GM18498 (cell line): ENCODE data around the gene SPEN.
A peak's percentile ranks its signal among the peaks of the same experiment; 100 is the strongest.

Experiments
- ATAC-seq: cut with Tn5 transposase; IDR thresholded peaks from one replicate; pipeline ENCODE4 v1.9.1; 2021; ENCODE audit warnings: mild to moderate bottlenecking, moderate library complexity; ENCODE audit not compliant: unreplicated experiment

Gene SPEN

DNA sequence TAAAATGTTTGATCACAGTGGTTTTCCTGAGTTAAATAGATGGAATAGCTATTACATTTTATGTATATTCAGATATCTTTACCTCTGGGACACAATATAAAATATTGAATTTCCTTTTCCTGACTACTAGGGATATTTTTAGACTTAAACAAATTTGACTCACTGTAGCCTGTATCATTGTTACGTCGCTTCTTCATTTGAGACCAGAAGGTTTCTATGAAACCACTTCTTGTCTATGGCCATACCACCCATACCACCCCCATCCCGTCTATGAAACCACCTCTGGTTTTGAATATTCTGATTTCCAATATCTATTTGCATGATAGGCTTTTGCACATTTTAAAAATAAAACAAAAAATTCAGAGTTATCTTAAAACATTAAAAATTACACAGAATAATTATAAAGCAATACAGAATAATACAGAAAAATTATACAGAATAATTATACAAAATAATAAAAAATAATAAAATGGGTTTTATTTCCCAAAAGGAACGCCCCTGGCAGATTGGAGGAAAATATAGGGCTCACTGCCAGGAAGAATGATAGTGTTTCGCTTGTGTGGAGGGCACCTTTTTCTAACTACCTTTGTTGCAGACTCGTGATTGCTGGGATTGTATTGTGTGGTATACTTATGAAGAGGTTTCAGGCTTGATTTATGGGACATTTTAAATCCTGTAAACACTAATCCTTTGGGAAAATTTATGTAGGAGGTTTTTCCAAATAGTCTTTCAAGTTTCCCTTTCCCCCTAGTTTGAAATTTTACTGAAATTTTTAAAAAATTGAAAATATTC is 4.7 kb downstream of the SPEN start:
- ATAC-seq, result no peak

DNA sequence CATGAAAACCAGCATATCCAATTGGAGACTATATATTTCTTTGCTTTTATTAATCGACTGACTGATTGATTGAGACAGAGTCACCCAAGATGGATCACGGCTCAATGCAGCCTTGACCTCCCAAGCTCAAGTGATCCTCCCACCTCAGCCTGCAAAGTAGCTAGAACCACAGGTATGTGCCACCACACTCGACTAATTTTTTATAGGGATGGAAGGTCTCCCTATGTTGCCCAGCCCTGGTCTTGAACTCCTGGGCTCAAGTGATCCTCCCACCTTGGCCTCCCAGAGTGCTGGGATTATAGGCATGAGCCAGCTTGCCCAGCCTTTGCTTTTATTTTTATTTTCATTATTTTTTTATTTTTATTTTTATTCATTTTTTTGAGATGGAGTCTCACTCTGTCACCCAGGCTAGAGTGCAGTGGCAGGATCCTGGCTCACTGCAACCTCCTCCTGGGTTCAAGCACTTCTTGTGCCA is 5.4 kb downstream of the SPEN start:
- ATAC-seq, result no peak

DNA sequence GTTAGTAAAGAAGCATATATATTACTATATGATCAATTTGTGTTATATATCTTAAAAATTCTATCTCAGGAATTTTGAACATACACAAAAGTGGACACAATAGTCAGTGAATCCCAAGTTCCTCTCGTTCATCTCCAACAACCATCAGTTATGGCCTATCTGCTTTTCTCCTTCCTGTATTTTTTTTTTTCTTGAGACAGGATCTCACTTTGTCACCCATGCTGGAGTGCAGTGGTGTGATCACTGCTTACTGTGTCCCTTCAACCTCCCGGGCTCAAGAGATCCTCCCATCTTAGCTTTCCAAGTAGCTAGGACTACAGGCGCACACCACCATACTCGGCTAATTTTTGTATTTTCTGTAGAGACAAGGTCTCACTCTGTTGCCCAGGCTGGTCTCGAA is 9.4 kb downstream of the SPEN start:
- no peak for ATAC-seq

DNA sequence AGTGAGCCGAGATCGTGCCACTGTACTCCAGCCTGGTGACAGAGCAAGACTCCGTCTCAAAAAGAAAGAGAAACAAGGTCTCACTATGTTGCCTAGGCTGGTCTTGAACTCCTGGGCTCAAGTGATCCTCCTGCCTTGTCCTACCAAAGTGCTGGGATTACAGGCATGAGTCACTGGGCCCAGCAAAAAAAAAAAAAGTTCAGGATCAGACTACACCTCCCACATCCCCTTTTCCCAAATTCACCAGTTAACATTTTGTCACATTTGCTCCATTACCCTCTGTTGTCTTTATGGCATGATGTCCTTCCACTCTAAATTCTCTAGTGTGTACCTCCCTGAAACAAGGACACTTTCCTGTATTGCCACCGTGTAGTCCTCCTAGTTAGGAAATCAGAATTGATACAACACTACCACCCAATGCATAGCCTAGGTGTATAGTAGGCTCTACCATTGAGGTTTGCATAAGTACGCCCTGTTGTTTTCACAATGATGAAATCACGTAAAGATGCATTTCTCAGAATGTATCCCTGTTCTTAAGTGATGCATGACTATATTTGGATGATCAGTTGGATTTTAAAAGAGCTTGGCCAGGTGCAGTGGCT is 10.7 kb downstream of the SPEN start:
- no peak for ATAC-seq

DNA sequence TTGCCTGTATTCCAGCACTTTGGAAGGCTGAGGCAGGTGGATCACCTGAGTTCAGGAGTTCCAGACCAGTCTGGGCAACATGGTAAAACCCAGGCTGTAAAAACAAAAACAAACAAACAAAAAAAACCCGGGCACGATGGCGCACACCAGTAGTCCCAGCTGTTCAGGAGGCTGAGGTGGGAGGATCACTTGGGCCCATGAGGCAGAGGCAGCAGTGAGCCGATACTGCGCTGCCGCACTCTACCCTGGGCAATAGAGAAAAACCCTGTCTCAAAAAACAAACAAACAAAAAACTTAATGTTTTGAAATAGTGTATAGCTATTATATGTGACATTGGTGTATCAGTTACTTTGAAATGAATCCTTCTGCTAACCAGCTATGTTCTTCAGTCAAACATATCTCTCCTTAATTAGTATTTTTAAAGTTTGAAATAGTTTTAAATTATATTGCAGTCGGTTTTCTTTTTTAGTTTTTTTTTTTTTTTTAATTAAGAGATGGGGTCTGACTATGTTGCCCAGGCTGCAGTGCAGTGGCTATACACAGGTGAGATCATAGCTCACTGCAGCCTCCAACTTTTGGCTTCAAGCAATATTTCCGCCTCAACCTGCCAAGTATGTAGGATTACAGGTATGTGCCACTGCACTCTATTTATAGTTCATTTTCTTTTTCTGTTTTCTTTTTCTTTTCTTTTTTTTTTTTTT is 11.3 kb downstream of the SPEN start:
- no peak for ATAC-seq

DNA sequence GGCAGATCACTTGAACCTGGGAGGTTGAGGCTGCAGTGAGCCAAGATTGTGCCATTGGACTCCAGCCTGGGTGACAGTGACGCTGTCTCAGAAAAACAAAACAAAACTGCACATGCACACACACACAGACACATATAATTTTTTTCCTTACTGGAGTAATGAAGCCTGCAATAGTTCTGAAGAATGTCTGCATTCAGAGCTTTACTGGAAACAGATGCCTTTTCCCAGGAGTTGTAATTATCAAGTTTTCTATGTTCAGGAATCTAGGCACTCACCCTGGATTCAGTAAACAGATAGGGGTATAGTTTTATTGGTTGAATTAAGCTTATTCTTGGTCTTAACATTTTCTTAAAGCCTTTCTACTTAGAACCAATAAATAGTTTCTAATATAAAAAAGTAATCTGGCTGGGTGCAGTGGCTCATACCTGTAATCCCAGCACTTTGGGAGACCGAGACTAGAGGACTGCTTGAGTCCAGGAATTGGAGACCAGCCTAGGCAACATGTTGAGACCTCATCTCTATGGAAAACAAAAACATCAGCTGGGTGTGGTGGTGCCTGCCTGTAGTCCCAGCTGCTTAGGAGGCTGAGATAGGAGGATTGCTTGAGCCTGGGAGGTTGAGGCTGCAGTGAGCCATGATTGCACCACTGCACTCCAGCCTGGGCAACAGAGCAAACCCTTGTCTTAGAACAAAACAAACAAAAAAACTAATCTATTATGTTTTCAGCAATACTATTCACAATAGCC is 15.8 kb downstream of the SPEN start:
- no peak for ATAC-seq

DNA sequence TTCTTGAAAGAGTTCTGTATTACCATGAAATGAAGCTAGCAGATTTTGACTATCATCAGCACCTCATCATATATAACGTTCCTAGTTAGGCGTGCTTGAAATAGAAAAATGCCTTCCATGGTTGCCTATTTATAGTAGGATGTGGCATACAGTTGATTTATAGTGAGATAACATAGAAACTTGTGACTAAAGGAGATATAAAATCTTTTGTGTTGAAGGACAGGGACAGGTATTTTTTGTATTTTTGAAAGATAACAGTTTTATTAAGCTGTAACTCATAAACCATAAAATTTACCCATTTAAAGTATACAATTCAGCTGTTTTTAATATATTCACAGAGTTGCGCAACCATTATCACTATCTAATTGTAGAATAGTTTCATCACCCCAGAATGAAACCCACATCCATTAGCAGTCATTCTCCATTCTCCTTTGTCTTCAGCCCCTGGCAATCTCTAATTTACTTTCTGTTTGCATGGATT is 19.3 kb downstream of the SPEN start:
- ATAC-seq, result no peak

DNA sequence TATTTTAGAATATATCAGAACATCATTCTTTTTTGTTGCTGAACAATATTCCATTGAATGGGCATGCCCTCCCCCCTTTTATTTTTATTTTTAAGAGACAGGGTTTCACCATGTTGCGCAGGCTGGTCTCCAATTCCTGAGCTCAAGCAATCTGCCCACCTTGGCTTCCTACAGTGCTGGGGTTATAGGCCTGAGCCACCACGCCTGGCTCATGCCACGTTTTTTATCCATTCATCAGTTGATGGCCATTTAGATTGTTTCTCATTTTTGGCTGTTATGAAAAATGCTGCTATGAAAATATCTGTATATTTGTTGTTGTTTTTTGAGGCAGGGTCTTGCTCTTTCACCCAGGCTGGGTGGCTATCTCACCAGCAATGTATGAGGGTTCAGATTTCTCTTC is 19.8 kb downstream of the SPEN start:
- ATAC-seq, result no peak

DNA sequence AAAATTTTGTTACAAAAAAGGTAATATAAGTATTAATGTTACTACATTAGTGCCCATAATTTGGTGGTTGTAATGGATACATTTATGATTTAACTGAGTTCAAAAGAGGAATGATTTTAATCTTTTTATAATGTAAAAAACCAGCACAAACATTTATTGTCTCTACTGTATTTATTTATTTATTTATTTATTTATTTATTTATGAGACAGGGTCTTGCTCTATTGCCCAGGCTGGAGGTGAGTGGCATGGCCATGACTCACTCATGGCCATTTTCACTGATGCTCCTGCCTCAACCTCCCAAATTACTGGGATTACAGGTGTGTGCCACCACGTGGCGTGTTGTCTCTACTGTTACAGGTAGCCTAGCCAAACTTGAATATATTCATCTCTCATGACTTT is 21.9 kb downstream of the SPEN start:
- no peak for ATAC-seq

DNA sequence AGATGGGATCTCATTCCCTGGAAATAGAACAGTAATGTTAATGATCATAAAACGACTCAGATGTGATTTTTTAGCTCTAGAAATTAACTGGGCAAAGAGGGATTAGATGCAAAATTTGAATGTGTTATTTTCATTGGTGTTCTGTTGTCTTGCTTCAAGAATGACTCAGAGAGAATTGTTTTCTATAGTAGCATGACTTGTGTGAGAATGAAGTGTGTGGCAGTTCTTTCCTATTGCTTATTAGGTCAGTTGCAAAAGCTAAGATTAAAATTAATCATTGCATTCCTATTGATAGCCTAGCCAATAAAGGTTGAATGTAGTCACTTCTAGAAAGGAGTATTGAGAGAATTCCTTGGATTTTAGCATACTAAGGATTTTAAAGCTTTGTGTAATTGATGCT is 22.9 kb downstream of the SPEN start:
- ATAC-seq, result no peak

DNA sequence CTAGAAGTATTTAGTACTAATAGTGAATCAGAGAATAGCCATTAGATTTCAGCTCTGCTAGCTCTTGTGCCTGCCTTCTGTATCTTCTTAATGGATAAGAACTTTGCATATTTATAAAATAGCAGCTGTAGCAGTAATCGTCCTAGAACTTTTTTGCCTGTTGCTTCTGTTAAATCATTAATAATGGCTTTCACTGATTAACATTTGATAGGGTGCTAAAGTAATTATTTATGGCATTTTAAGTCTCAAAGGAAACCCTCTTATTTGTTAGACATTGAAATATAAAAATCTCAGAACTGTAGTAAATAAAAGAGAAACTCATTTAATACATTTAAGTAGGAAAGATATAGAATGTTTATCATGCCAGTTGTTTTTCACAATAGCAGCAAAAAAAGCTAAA is 27.0 kb downstream of the SPEN start:
- ATAC-seq, result no peak

DNA sequence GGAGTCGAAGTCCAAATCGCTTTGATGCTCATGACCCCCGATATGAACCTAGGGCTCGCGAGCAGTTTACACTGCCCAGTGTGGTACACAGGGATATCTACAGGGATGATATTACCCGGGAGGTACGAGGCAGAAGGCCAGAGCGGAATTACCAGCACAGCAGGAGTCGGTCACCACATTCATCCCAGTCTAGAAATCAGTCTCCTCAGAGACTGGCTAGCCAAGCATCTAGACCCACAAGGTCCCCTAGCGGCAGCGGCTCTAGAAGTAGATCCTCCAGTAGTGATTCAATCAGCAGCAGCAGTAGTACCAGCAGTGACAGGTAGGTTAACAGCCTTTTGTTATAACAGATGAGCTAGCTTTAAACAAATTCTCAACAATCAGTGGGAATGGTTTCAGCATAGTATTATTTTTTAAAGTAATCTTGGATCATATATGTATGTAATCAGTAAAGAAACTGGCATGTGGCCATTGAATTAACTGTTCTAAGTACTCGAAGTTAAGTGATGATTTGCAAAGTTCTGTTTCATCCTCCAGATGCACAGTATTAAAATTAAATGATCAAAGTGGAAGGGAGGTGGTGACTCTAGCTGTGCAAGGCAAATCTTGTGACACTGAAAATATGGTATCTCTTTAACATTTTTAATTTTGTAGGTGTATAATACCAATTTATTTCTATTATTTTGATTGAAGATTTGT is 29.0 kb downstream of the SPEN start:
- no peak for ATAC-seq

DNA sequence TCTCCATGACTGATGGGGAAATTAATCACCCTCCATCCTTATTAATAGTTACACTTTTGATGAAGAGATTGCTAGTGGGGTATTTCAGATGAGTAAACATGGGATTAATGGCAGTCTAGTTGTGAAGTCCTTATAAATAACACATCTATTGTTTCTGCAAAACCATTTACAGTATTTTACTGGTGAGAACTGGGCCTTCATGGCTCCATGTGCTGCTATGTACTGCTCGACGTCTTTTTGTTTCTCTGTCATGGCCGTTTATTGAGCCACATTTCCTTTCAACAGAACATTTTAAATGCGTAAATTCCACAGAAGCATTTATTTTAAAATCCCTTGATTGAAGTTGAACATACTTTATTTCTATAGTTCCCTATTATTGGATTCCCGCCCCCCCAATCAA is 34.5 kb downstream of the SPEN start:
- ATAC-seq, result no peak

DNA sequence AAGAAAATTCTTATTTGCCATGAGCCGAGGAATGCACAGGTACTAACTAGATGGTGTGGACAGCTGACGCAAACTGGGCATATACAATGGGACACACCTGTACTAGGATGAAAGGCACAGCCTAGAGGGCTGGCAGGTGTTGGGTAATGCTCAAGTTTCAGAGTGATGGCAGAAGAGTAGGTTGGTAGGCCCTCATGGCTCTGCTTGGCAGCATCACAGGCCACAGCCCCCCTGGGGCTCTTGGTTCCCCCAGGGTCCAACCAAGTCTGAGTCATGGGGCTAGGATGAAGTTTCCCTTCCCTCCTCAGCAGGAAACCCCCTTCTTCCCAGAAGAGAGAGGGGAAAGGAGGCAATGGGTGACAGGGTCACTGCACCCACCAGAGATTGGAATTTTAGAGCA is 35.2 kb downstream of the SPEN start:
- no peak for ATAC-seq

DNA sequence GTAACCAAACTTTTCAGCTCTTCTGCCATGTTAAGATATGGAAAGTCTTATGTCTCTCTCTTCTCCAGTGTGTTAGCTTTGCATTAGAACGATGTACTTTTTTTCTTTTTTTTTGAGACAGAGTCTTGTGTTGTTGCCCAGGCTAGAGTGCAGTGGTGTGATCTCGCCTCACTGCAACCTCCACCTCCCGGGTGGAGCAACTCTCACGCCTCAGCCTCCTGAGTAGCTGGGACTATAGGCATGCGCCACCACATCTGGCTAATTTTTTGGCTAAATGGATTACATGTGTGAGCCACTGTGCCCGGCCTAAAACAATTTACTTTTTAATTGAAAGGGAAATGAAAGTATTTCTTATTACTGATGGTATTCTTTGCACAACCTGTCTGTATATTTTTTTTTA is 35.8 kb downstream of the SPEN start:
- no peak for ATAC-seq

DNA sequence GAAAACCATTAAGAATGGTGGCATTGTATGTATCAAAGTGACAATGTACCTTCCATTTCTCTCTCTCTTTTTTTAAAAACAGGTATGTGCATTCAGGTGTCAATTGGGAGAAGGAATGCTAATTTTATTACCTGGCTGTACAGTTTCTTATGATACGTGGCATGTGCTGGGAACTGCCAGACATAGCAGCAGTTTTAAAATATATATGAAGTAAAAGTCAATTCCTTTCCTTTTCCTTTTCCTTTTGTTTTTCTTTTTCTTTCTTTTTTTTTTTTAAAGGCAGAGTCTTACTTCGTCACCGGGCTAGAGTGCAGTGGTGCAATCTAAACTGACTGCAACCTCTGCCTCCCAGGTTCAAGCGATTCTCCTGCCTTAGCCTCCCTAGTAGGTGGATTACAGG is 37.0 kb downstream of the SPEN start:
- no peak for ATAC-seq

DNA sequence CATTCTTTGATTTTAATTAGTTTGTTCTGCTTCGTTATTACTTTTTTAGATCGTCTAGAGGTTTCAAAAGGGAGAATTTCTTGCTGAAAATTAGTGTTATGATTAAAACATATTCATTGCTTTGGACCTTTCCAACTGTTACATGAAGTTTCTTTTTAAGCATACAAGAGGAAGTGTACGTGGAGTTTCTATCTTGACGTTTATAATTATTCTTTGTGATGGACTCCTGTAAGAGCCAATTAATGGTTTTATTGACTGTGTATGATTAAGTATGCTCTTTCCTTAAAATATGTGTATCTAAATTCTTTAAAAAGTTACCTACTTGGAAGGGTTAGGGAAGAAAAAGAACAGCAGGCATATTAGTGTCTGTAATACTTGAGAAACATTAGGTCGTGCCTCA is 37.8 kb downstream of the SPEN start:
- no peak for ATAC-seq

DNA sequence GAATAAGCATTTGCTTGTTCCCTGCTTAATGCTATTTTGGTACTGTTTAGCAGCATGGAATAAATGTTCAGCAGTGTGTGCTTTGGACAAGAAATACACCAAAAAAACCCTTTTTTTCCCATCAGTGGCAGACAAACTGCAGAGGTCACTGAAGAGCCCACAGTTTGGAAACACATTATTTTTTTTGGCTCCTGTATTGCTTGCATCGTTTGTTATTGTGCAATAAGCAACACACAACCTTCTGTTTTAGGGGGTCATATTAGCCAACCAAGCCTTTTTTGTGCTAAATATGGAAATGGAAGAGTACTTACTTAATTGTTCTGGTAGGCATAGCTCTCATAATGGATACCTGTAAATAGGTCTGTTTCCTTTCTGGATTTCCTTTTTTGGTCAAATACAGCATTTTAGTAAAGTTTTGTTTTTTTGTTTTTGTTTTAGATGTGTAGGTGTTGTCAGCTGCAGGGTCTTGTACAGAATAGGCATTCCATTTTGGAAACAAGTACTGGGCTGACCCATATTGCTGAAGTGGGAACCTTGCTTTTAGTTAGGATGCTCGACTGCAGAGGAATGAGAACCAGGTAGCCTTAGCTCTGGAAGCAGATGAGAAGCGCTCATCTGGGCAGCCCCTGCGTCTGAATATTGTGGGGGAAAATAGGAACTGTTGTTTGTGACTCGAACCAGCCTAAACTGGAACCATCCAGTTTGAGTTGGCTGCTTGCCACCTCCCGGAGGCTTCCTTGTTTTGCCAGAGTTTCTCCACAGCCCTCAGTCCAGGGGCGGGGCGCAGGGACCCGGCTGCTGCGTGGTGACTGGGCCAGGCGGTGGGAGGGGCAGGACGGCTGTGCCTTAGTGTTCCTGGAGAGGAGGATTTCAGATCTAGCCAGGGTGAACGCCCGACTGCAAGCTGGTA is 38.4 kb downstream of the SPEN start:
- ATAC-seq, result peak; percentile 58

DNA sequence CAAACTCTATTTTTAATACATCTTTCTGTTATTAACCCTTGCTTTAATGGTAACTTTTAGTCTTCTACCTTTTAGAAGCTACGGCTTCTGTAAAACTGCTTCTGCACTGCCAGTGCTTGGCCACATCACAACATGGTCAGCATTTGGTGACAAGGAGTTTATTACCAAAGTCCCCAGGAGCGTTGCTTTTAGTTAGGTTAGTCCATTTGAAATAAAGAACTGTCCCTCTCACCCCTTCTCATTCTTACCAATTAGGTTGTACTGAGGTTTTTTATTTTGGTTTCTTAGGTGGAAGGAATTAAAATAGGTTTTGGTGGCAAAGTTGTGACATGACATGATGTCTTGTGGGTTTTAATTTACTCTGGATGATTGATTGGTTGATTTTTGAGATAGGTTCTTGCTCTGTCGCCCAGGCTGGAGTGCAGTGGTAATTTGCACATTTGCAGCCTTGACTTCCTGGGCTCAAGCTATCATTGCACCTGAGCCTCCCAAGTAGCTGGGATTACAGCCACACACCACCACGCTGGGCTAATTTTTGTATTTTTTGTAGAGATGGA is 39.2 kb downstream of the SPEN start:
- peak; percentile 19 for ATAC-seq
